HUES64 (cell line): ENCODE results near the gene EHD3.

Experiments
- H3K27ac ChIP-seq: 2 replicates; pipeline ENCODE4 v1.7.0; 2013; ENCODE audit warnings: low read depth, low read length, inconsistent platforms
- H3K27me3 ChIP-seq: 2 replicates; pipeline ENCODE4 v1.6.1; 2013; ENCODE audit warnings: mild to moderate bottlenecking, low read length; ENCODE audit not compliant: insufficient read depth
- H3K36me3 ChIP-seq: 2 replicates; pipeline ENCODE4 v1.6.1; 2013; ENCODE audit warnings: mild to moderate bottlenecking, low read length; ENCODE audit not compliant: insufficient read depth
- H3K4me1 ChIP-seq: 2 replicates; pipeline ENCODE4 v1.6.1; 2013; ENCODE audit warnings: mild to moderate bottlenecking, low read length, moderate library complexity; ENCODE audit not compliant: insufficient read depth
- H3K4me3 ChIP-seq: 2 replicates; pipeline ENCODE4 v1.5.1; 2013; ENCODE audit warnings: mild to moderate bottlenecking, low read length, moderate library complexity
- H3K9ac ChIP-seq: 2 replicates; pipeline ENCODE4 v1.6.1; 2013; ENCODE audit warnings: mild to moderate bottlenecking, low read depth, low read length
- H3K9me3 ChIP-seq: 2 replicates; pipeline ENCODE4 v1.6.1; 2013; ENCODE audit warnings: low read depth, low read length; ENCODE audit not compliant: insufficient read depth
- WGBS: fragments of 150-250, 120-280 bp; methylation state at CpG from one replicate; pipeline ENCODE4 v1.1.7; 2013; ENCODE audit warnings: missing lambda C conversion rate; 5-methylcytosine and 5-hydroxymethylcytosine counted together

EHD3 gene

DNA sequence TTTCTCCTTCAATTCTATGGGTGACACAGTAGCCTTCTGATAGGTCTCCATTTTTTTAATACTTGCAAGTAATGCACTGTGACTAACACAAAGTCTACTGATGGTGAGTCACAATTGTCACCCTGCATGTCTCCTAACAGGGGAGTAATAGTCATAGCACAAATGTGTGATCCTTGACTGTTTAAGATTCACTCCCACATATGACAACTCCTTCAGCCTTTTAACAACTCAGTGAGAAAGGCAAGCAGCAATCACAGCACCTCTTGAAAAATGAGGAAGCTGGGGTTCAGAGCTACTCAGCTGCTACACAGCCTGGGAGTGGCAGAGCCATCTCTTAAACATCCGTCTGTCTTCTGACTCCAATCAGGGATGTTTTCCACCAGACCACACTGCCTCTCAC is 63.8 kb downstream of the EHD3 start:
- Histone ChIP-seq H3K27me3 (no peaks in the 10 kb centered on the region), H3K36me3 (no peaks in the 10 kb centered on the region), H3K9ac (no peak overlapping the region), H3K4me3 (no peak overlapping the region), H3K9me3 (no peaks in the 10 kb centered on the region), H3K4me1 (peaks cover 19% of the 10 kb centered on the region), H3K27ac (no peak overlapping the region)
- WGBS, result 91% methylated on average over 1 of the region's 1 CpG

DNA sequence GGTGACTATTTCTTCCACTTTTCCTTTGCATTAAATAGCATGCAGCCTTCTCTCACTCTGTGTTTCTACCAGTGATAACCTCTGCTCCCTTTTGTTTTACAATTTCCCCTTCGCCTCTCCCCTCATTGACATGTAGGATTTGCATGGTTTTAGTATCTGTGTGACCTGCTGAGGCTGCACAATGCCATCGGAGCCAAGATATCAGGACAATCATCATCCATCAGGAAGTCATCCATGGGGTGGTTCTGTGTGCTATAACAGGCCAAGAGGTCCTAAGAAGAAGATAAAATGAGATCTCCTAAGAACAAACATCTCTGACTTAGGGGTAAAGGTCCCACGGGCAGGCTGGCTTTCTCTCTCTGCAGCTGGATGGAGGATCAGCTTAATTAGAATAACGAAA is 65.6 kb downstream of the EHD3 start:
- Histone ChIP-seq H3K4me1 (peaks cover 19% of the 10 kb centered on the region), H3K9ac (no peak overlapping the region), H3K9me3 (no peaks in the 10 kb centered on the region), H3K27me3 (no peaks in the 10 kb centered on the region), H3K36me3 (no peaks in the 10 kb centered on the region), H3K4me3 (no peak overlapping the region), H3K27ac (no peak overlapping the region)
- 57% methylated on average over 4 of the region's 4 CpGs for WGBS

DNA sequence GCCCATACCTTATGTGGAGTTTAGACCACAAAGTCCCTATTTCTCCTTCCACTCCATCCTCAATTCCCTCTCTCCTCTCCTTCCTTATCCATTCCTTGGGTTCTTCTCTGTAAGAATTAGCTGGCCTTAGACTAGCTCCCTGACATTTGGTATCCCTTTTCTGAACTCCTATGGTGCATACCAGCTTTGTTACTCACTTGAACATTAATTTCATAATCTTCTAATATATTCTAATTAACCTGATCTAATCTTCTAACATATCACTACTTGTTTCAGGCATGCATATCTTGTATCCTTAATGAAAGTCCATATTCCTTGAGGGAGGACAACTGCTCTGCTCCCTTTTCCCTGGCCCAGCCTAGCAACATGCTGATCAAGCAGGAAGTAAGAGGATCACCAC is 66.4 kb downstream of the EHD3 start:
- H3K9me3 ChIP-seq, result no peaks in the 10 kb centered on the region
- no peak overlapping the region for H3K4me3 ChIP-seq
- H3K9ac ChIP-seq, result no peak overlapping the region
- H3K4me1 ChIP-seq, result peaks cover 19% of the 10 kb centered on the region
- no peaks in the 10 kb centered on the region for H3K36me3 ChIP-seq
- no peak overlapping the region for H3K27ac ChIP-seq
- H3K27me3 ChIP-seq, result no peaks in the 10 kb centered on the region

DNA sequence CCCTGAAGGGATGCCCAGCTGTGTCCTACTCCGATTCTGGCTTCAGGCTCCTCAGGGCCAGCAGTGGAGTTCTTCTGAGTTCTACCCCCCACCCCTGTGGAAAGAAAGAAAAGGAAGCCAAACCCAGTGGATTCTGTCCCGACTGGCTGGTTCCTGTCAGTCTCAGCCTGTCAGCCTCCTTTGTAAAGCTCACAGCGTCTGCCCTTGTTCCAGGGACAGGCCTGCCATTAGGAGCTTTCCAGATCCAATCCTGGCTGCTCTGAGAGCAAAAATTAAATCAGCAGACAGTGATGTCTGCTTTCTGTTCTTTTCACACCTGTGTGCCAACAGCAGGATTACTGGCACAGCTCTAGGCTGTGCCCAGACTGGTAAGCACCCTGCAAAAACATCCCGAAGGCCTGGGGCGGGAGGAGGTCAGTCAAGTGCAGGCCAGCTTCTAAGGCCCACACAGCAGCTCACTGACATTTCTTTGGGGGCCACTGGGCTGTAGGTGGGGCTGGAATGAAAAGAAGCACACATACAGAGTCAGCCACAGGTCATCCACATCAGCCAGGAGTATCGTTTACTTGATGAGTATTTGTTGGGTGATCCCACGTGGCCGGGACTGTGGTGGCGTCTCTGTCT is 69.1 kb downstream of the EHD3 start:
- Histone ChIP-seq H3K9me3 (no peaks in the 10 kb centered on the region), H3K9ac (no peak overlapping the region), H3K4me1 (peaks cover 19% of the 10 kb centered on the region), H3K27me3 (no peaks in the 10 kb centered on the region), H3K4me3 (no peak overlapping the region), H3K36me3 (no peaks in the 10 kb centered on the region), H3K27ac (no peak overlapping the region)
- 88% methylated on average over 9 of the region's 9 CpGs for WGBS

DNA sequence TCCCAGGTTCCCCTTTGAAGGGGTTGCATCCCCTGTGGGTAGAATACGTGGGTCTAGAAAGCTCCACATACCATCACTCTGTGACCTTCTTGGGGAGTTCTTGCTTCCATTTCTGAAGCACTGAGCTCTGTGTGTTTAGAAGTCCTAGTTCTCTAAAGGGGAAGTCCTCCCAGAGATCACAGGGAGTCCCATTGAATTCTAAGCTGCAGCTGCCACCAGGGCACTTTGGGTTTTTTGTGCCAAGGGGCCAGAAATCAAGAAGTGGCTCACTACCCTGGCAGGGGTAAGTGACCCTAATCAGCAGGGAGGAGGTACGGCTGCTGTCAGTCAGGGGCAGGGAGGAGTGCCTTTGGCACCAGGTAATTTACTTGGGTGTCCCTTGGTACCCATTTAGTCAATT is 70.9 kb downstream of the EHD3 start:
- 91% methylated on average over 2 of the region's 2 CpGs for WGBS

DNA sequence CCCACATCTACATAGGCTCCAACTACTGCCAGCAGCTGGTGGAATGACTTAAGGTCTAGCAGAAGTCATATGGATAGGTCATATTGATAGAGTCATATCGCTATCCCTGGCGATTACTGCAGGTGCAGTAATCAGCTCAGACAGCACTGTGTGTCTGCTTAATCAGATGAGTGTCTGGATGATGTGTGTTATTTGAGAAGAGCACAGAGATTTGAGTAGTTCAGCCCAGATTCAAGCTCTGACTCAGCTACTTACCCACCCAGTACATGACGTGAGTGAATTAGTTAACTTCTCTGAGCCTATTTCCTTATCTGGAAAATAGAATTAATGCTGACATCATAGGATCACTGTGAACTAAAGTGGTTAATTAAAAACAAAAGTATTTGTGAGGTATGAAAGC is 78.9 kb downstream of the EHD3 start:
- no peaks in the 10 kb centered on the region for H3K27me3 ChIP-seq
- WGBS, result 93% methylated on average over 3 of the region's 3 CpGs
- H3K9me3 ChIP-seq, result no peaks in the 10 kb centered on the region
- H3K4me3 ChIP-seq, result no peak overlapping the region
- no peak overlapping the region for H3K9ac ChIP-seq
- H3K36me3 ChIP-seq, result 0 out of 2 replicates have a peak, but pooled peaks cover 2% of the 10 kb centered on the region
- H3K27ac ChIP-seq, result no peak overlapping the region
- H3K4me1 ChIP-seq, result no peaks in the 10 kb centered on the region

More for the DNA sequence above, 70.9 kb downstream of the EHD3 start:
- Histone ChIP-seq H3K36me3 (no peaks in the 10 kb centered on the region), H3K4me3 (no peak overlapping the region), H3K4me1 (peaks cover 11% of the 10 kb centered on the region), H3K9me3 (no peaks in the 10 kb centered on the region), H3K27me3 (no peaks in the 10 kb centered on the region), H3K9ac (no peak overlapping the region), H3K27ac (no peak overlapping the region)

DNA sequence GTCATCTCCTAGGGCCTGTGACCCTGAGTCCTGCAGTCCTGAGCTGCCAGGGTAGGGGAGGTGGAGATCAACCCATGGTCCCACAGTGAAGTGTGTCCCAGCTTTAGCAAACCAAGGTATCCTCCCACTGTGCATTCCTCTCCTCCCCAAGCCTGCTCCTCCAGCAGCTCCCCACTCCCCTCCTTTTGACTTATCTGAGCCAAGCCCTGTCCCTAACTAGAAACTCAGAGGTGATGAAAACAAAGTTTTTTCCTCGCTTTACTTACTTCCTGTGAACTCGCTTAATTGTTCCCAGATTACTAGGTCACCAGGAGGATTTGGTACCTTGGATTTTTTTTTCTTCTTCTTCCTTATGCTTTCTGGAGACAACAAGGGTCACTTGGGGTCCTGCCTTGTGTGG is 80.8 kb downstream of the EHD3 start:
- peaks cover 3% of the 10 kb centered on the region; the same call in 1 of the 2 replicates for H3K4me1 ChIP-seq
- H3K27ac ChIP-seq, result no peak overlapping the region
- no peaks in the 10 kb centered on the region for H3K9me3 ChIP-seq
- 86% methylated on average over 2 of the region's 2 CpGs for WGBS
- 0 out of 2 replicates have a peak, but pooled peaks cover 2% of the 10 kb centered on the region for H3K36me3 ChIP-seq
- H3K4me3 ChIP-seq, result no peak overlapping the region
- no peaks in the 10 kb centered on the region for H3K27me3 ChIP-seq
- H3K9ac ChIP-seq, result no peak overlapping the region

DNA sequence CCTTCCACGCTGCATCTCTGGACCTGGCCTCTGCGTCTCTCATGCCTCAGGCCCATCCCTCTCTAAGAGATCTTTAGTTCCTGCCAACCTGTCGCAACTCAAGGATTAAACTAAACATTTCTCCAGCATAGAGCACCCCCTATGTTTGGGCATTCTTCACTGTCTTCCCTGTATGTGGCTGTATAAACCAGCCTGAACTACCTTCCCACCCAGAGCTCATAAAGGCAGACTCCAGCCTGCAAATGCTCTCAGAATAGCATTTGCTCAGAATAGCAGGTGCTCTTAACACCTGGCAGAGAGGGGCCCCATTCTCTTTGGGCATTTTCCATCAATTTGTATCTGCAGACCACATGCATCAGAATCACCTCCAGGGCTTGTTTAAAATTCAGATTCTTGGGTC is 83.4 kb downstream of the EHD3 start:
- Histone ChIP-seq H3K4me3 (no peak overlapping the region), H3K27me3 (no peaks in the 10 kb centered on the region), H3K9me3 (no peaks in the 10 kb centered on the region), H3K4me1 (peaks cover 3% of the 10 kb centered on the region; the same call in 1 of the 2 replicates), H3K27ac (no peak overlapping the region), H3K9ac (no peak overlapping the region), H3K36me3 (no peaks in the 10 kb centered on the region)
- 60% methylated on average over 3 of the region's 3 CpGs for WGBS

DNA sequence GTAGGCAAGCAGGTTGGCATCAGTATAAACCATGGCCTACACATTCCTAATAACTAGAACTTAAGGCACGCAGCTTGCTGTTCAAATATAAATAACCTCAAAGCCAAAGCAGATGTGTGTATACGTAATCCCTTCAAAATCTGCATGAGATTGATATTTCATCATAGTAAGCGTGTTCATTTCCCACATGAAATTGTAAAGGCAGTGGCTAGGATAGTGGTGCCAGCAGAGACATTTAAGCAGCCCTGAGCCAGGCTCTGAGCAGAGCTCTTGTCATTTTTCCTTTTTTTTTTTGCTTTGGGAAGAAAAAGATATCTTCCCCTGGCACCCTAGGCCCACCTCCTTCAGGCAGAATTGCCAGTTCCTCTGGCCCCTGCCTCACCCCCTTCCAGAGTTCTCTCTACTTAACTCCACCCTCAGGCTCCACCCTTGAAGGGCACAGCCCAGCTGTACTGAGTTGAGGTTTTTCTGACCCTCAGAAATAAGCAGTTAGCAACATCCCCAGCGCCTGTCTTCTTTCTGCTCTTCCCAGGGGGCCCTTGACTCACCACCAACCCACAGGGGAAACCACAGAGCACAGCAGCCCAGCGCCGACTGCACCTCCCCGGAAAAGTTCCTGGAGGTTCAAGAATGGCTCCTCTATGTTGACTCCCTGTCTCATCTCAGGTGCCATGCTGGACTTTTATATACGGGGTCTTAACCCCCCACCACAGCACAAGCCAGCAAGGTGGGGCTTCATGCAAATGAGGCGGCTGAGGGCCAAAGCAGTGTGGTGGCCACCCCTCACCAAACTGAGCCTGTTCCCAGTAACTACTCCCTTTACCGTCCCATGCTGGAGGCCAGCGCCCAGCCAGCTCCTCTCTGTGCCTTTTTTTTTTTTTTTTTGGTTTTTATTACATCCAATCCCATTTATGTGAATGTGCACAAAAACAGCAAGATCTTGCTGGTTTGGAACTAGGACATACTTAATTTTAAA is 84.7 kb downstream of the EHD3 start:
- no peak overlapping the region for H3K9ac ChIP-seq

More for the DNA sequence above, 84.7 kb downstream of the EHD3 start:
- Histone ChIP-seq H3K9me3 (no peaks in the 10 kb centered on the region), H3K4me3 (no peak overlapping the region), H3K27ac (no peak overlapping the region), H3K27me3 (no peaks in the 10 kb centered on the region), H3K4me1 (peaks cover 3% of the 10 kb centered on the region; the same call in 1 of the 2 replicates), H3K36me3 (no peaks in the 10 kb centered on the region)
- 82% methylated on average over 11 of the region's 11 CpGs for WGBS
